BLaER1 treated with 17β-estradiol and CSF1 and Interleukin-3, amounts not matched to agents 10 nM and 100 nM (cell line): ENCODE measurements around the gene MKNK1.

Experiments
- H3K27ac ChIP-seq, 11 experiments: shearing (Covaris generic); formaldehyde crosslinking; 2 replicates each; pipeline ENCODE4 v1.8.1; 2022
- H3K27me3 ChIP-seq, 11 experiments: shearing (Covaris generic); formaldehyde crosslinking; 2 replicates each; pipeline ENCODE4 v1.8.1; 2022
- H3K36me3 ChIP-seq, 11 experiments: shearing (Covaris generic); formaldehyde crosslinking; 2 replicates each; pipeline ENCODE4 v1.8.1; 2022
- H3K4me1 ChIP-seq, 10 experiments: shearing (Covaris generic); formaldehyde crosslinking; 2 replicates each; pipeline ENCODE4 v1.8.1; 2022
- H3K4me2 ChIP-seq, 11 experiments: shearing (Covaris generic); formaldehyde crosslinking; 2 replicates each; pipeline ENCODE4 v1.8.1; 2022
- H3K4me3 ChIP-seq, 10 experiments: shearing (Covaris generic); formaldehyde crosslinking; 2 replicates each; pipeline ENCODE4 v1.8.1; 2022
- H3K9ac ChIP-seq, 11 experiments: shearing (Covaris generic); formaldehyde crosslinking; 2 replicates each; pipeline ENCODE4 v1.8.1; 2022
- H3K9me3 ChIP-seq, 11 experiments: shearing (Covaris generic); formaldehyde crosslinking; replicated peaks in 1 of 11; 2 replicates each; pipeline ENCODE4 v1.8.1; 2022
- H4K20me1 ChIP-seq, 11 experiments: shearing (Covaris generic); formaldehyde crosslinking; 2 replicates each; pipeline ENCODE4 v1.8.1; 2022
- Cebpa-rat ChIP-seq, 11 experiments: shearing (Covaris generic); IDR thresholded peaks; 2 replicates each; pipeline ENCODE4 v1.8.1; 2022

Gene MKNK1

GRCh38 chr1:46582972-46583371, 21.1 kb downstream of the MKNK1 start:
- H3K36me3 ChIP-seq = peaks cover 88 to 100% (median 96%) of the 10 kb centered on the region in 11 experiments
- TF ChIP-seq Cebpa-rat (IDR thresholded peaks at IDR 0.05) = no peak

DNA sequence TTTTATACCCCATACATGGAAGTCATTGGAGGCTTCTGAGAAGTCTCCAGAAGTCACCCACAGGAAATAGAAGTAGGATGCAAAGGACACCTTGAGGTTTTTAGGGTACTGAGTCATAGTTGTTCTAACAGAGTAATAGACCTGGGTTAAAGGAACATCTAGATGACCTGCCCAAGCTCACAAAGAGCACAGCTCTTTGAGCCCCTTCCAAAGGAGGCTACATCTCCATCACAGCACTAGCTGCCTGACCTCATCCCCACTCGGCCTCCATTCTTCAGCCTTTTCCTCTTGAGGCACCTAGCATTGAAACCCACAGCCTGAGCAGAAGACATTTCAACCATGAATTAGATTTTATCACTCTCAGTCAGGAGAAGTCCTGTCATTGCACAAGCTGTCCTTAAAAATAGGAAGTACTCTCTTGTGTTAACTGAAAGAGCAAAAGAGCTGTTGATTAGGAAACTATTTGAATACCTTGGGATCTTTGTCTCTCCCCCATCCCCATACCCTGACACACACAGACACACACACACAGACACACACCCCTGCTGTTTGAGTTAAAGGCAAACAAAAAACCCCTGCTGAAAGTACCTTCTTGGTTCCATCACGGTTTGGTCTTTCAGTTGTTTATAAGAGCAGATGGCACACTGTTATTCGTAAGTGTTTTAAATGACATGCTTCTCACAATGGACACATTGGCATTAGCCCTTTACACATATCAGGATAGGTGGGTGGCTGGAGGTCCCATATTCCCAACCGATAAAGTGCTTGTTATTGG, 22.2 kb downstream of the MKNK1 start:
- H4K20me1 ChIP-seq = peaks cover 0 to 38% (median 0%) of the 10 kb centered on the region in 11 experiments; a peak in 4 of 22 replicates
- peaks cover 90 to 100% (median 96%) of the 10 kb centered on the region in 11 experiments for H3K36me3 ChIP-seq
- peak overlapping the region in 9 of 11 experiments; percentile 6 to 69 (median 54); a peak in 14 of 22 replicates for H3K9ac ChIP-seq
- H3K4me1 ChIP-seq = peaks cover 0 to 75% (median 41%) of the 10 kb centered on the region in 10 experiments; a peak in 15 of 20 replicates
- peak in 7 of 11 experiments; percentile 7 to 75 (median 64); a peak in 9 of 22 replicates for TF ChIP-seq Cebpa-rat (IDR thresholded peaks at IDR 0.05)
- no peak overlapping the region for H3K4me3 ChIP-seq
- H3K9me3 ChIP-seq = no peaks in the 10 kb centered on the region
- H3K4me2 ChIP-seq = peak overlapping the region in 8 of 11 experiments; percentile 25 to 84 (median 72); a peak in 16 of 22 replicates
- H3K27me3 ChIP-seq = no peaks in the 10 kb centered on the region
- H3K27ac ChIP-seq = peak overlapping the region in 10 of 11 experiments; percentile 38 to 84 (median 74); a peak in 19 of 22 replicates

More at GRCh38 chr1:46582972-46583371, 21.1 kb downstream of the MKNK1 start:
- peaks cover 0 to 31% (median 0%) of the 10 kb centered on the region in 11 experiments; a peak in 4 of 22 replicates for H4K20me1 ChIP-seq
- H3K4me3 ChIP-seq = no peak overlapping the region
- H3K9me3 ChIP-seq = no peaks in the 10 kb centered on the region
- peak overlapping the region in 5 of 11 experiments; percentile 63 to 84 (median 83); a peak in 10 of 22 replicates for H3K4me2 ChIP-seq
- H3K4me1 ChIP-seq = peaks cover 0 to 86% (median 41%) of the 10 kb centered on the region in 10 experiments; a peak in 15 of 20 replicates
- no peaks in the 10 kb centered on the region for H3K27me3 ChIP-seq
- H3K27ac ChIP-seq = peak overlapping the region in 9 of 11 experiments; percentile 43 to 84 (median 74); a peak in 15 of 22 replicates
- H3K9ac ChIP-seq = peak overlapping the region in 4 of 11 experiments; percentile 54 to 69 (median 62); a peak in 6 of 22 replicates

- Histone ChIP-seq H3K27ac (peak overlapping the region in 8 of 11 experiments; percentile 49 to 84 (median 74); a peak in 13 of 22 replicates), H3K4me1 (peaks cover 0 to 60% (median 40%) of the 10 kb centered on the region in 10 experiments; a peak in 15 of 20 replicates), H3K4me2 (peak overlapping the region in 7 of 11 experiments; percentile 51 to 84 (median 80); a peak in 14 of 22 replicates), H3K4me3 (0 out of 20 replicates have a peak overlapping the region, but pooled peaks of 1 of the 10 experiments have one; percentile 9), H3K9ac (peak overlapping the region in 6 of 11 experiments; percentile 43 to 69 (median 56); a peak in 8 of 22 replicates), H3K9me3 (no peaks in the 10 kb centered on the region), H3K36me3 (peaks cover 85 to 100% (median 96%) of the 10 kb centered on the region in 11 experiments), H4K20me1 (peaks cover 0 to 43% (median 0%) of the 10 kb centered on the region in 11 experiments; a peak in 4 of 22 replicates), H3K27me3 (no peaks in the 10 kb centered on the region)
- TF ChIP-seq Cebpa-rat (IDR thresholded peaks at IDR 0.05) = no peak
Measured at GRCh38 chr1:46580140-46580903, 23.7 kb downstream of the MKNK1 start.

DNA sequence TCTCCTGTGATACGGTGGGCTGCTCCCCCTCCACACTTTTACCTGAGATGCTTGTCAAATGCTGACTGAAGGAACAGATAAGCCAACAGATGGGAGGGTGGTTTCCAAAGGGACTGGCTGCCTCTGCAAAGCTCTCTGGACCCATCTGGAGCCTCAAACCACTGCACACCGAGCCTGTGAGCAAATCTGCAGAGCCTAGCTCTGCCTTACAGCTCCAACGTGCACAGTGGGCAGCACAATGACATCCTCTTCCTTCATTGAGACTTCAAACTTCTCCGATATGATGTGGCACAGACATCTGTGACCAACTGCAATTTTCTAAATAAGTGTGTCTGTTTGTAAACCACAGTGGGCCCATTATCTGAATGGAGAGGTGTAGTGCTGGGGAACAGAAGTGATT, 26.4 kb downstream of the MKNK1 start:
- Histone ChIP-seq H3K4me2 (no peak overlapping the region), H3K9ac (no peak overlapping the region), H3K27ac (no peak overlapping the region), H3K9me3 (no peaks in the 10 kb centered on the region), H3K27me3 (no peaks in the 10 kb centered on the region), H3K36me3 (peaks cover 63 to 99% (median 92%) of the 10 kb centered on the region in 11 experiments), H4K20me1 (peaks cover 0 to 49% (median 0%) of the 10 kb centered on the region in 11 experiments; a peak in 4 of 22 replicates), H3K4me1 (peaks cover 0 to 35% (median 28%) of the 10 kb centered on the region in 10 experiments; a peak in 15 of 20 replicates), H3K4me3 (no peak overlapping the region)
- no peak for TF ChIP-seq Cebpa-rat (IDR thresholded peaks at IDR 0.05)

DNA sequence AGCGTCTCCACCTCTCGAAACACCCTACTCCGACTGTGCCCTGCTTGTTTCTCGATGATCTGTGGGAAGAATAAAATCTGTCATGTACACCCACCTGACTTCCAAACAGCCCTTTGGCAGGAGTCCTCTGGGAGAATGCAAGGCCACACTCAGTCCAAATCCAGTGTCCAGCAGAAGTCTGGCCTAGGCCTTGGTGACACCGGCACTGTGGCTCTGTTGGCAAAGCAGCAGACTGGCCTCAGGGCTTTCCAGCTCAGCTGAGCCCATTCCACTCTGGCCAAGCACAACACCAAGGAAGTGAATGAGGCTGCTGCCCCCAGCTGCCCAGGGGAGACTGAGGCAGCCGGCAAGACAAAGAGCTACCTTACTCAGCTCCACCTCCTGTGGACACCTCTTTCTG, 27.5 kb downstream of the MKNK1 start:
- H3K9ac ChIP-seq = no peak overlapping the region
- H3K4me3 ChIP-seq = no peak overlapping the region
- H4K20me1 ChIP-seq = peaks cover 0 to 56% (median 0%) of the 10 kb centered on the region in 11 experiments; a peak in 5 of 22 replicates
- H3K4me1 ChIP-seq = peaks cover 0 to 24% (median 17%) of the 10 kb centered on the region in 10 experiments; a peak in 14 of 20 replicates
- no peaks in the 10 kb centered on the region for H3K9me3 ChIP-seq
- H3K27ac ChIP-seq = no peak overlapping the region
- no peak for TF ChIP-seq Cebpa-rat (IDR thresholded peaks at IDR 0.05)
- H3K4me2 ChIP-seq = no peak overlapping the region
- peaks cover 54 to 100% (median 96%) of the 10 kb centered on the region in 11 experiments for H3K36me3 ChIP-seq
- H3K27me3 ChIP-seq = no peaks in the 10 kb centered on the region

DNA sequence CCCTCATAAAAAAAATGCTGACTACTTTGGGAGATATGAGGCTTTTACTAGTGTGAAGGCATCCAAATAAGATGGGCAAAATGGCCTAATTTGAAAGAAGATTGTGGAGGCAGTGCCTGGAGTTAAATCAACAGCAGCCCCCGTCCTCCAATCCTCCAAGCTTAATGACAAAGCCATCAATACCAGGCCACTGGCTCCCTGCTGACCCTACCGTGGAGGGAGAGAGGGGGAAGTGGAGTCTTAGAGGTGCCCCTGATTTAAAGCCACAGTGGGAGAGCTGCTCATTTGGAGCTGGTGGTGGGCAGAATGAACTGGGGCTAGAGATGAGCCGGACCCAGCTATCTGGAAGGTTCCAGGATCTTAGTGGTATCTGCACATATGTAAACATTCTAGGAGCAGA, 28.3 kb downstream of the MKNK1 start:
- no peak overlapping the region for H3K9ac ChIP-seq
- H3K9me3 ChIP-seq = no peaks in the 10 kb centered on the region
- H3K36me3 ChIP-seq = peaks cover 46 to 100% (median 97%) of the 10 kb centered on the region in 11 experiments
- H3K27me3 ChIP-seq = no peaks in the 10 kb centered on the region
- H3K27ac ChIP-seq = no peak overlapping the region
- peaks cover 0 to 16% (median 9%) of the 10 kb centered on the region in 10 experiments; a peak in 14 of 20 replicates for H3K4me1 ChIP-seq
- H3K4me2 ChIP-seq = no peak overlapping the region
- peaks cover 0 to 53% (median 0%) of the 10 kb centered on the region in 11 experiments; a peak in 5 of 22 replicates for H4K20me1 ChIP-seq
- TF ChIP-seq Cebpa-rat (IDR thresholded peaks at IDR 0.05) = no peak
- H3K4me3 ChIP-seq = no peak overlapping the region

GRCh38 chr1:46575300-46575699, 28.8 kb downstream of the MKNK1 start:
- peaks cover 41 to 100% (median 93%) of the 10 kb centered on the region in 11 experiments for H3K36me3 ChIP-seq
- H3K9me3 ChIP-seq = no peaks in the 10 kb centered on the region
- H3K27ac ChIP-seq = no peak overlapping the region
- no peak for TF ChIP-seq Cebpa-rat (IDR thresholded peaks at IDR 0.05)
- no peak overlapping the region for H3K4me3 ChIP-seq
- no peaks in the 10 kb centered on the region for H3K27me3 ChIP-seq
- H3K4me2 ChIP-seq = no peak overlapping the region
- peaks cover 0 to 53% (median 0%) of the 10 kb centered on the region in 11 experiments; a peak in 5 of 22 replicates for H4K20me1 ChIP-seq
- H3K4me1 ChIP-seq = peaks cover 0 to 11% (median 5%) of the 10 kb centered on the region in 10 experiments; a peak in 13 of 20 replicates
- H3K9ac ChIP-seq = no peak overlapping the region

DNA sequence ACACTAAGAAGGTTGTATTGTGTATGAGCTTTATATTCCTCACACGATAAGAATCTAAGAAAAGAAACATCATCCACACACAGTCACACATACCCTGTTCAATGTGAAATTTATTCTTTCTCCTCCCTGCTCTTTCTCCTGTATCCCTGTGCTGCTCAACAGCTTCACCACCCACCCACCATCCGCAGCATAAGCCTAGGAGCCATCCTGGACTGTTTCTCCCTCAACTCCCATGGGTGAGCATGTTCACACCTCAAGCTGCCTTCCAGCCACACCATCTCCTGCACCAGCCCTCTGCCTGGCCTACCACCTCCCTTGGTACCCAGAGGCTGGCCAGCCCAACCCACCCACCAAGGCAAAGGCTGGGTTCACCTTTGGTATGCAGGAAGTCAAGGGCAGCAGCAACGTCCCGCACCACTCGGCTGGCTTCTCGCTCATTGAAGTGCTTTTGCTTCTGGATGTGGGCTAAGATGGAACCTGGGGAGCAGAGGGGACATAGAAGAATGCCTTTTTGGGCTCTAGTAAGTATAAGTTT, 32.3 kb downstream of the MKNK1 start:
- Histone ChIP-seq H3K27me3 (no peaks in the 10 kb centered on the region), H3K4me1 (no peaks in the 10 kb centered on the region), H3K4me2 (no peak overlapping the region), H3K9ac (no peak overlapping the region), H3K9me3 (no peaks in the 10 kb centered on the region), H3K36me3 (peaks cover 26 to 100% (median 83%) of the 10 kb centered on the region in 11 experiments; a peak in 21 of 22 replicates), H4K20me1 (peaks cover 0 to 68% (median 0%) of the 10 kb centered on the region in 11 experiments; a peak in 5 of 22 replicates), H3K4me3 (no peak overlapping the region), H3K27ac (no peak overlapping the region)
- no peak for TF ChIP-seq Cebpa-rat (IDR thresholded peaks at IDR 0.05)
